K562 (cell line): ENCODE results near the gene MN1. TPM values are rescaled to one million over a fixed set of nuclear protein-coding genes. Genes with fewer than 3 reads are reported as not detected.

Experiments
- ATAC-seq: fragments of 200-7000 bp; cut with Tn5 transposase; 3 replicates; pipeline ENCODE4 v1.9.1; 2020; ENCODE audit warnings: moderate library complexity
- BruUV-seq: library from RNA; stranded (reverse); fragments of 400-500 nt; replicated peaks from 2 replicates; lab custom pipeline; 2021; lab: Mats Ljungman, UMichigan
- CTCF ChIA-PET: fragments of 300-600 bp; formaldehyde crosslinking; extraction: SDS; loops from one replicate; lab custom pipeline; 2021; ENCODE audit warnings: low intra/inter-chr PET ratio; lab: Yijun Ruan, JAX
- POLR2A ChIA-PET: fragments of 300-600, 350-650 bp; sonication (Branson Sonifier 250); formaldehyde crosslinking; extraction: SDS; loops from one replicate; lab custom pipeline; 2021; ENCODE audit warnings: antibody characterized with exemption, inconsistent platforms; lab: Yijun Ruan, JAX
- DNase-seq, 4 experiments: peaks; one replicate each; pipeline versions ENCODE4 v3.0.0 to v3.0.0-alpha.2; 2011 to 2018; ENCODE audit warnings: low spot score in 3 of 4, mixed read lengths in 3 of 4; ENCODE audit errors: extremely low read depth in 1 of 4
- FAIRE-seq: peaks from 2 replicates; lab custom pipeline; 2011; peaks lifted over from hg19 to GRCh38; lab: Jason Lieb, UNC
- H2AFZ ChIP-seq: 2 replicates; pipeline ENCODE4 v1.6.0; 2011; ENCODE audit warnings: low read depth, low read length, control low read depth, inconsistent platforms
- H3K27ac ChIP-seq: fragments of 200-600 bp; 3 replicates; pipeline ENCODE4 v1.8.0; 2011; ENCODE audit warnings: low read depth, mild to moderate bottlenecking, control low read depth, inconsistent platforms, low read length, moderate library complexity, mixed read lengths; ENCODE audit errors: extremely low read depth
- H3K27me3 ChIP-seq, 2 experiments: fragments of 300-600 bp in 1 of 2; 2 replicates in 1 of 2; 3 replicates in 1 of 2; pipeline versions ENCODE4 v1.6.0 to v1.8.0; 2011; ENCODE audit warnings: inconsistent platforms in 2 of 2, low read length in 2 of 2, mild to moderate bottlenecking in 1 of 2, mixed read lengths in 1 of 2, moderate library complexity in 1 of 2; ENCODE audit not compliant: control insufficient read depth in 2 of 2, insufficient read depth in 2 of 2
- H3K36me3 ChIP-seq: fragments of 300-600 bp; 3 replicates; pipeline ENCODE4 v1.8.0; 2011; ENCODE audit warnings: mild to moderate bottlenecking, low read length, inconsistent platforms; ENCODE audit not compliant: control insufficient read depth, insufficient read depth
- H3K4me1 ChIP-seq, 2 experiments: fragments of 200-600 bp in 1 of 2; replicated peaks in 1 of 2; 2 replicates in 1 of 2; 3 replicates in 1 of 2; pipeline versions ENCODE4 v1.5.1 to v1.8.0; 2011; ENCODE audit warnings: inconsistent platforms in 2 of 2, low read length in 2 of 2, mild to moderate bottlenecking in 1 of 2, mixed read lengths in 1 of 2, moderate library complexity in 1 of 2; ENCODE audit not compliant: control insufficient read depth in 2 of 2, insufficient read depth in 2 of 2
- H3K4me2 ChIP-seq: 2 replicates; pipeline ENCODE4 v1.6.1; 2011; ENCODE audit warnings: low read length, control low read depth, inconsistent platforms, mixed read lengths; ENCODE audit not compliant: insufficient read depth
- H3K4me3 ChIP-seq: fragments of 200-600 bp; sonication (generic), shearing (Covaris generic); 2 replicates; pipeline ENCODE4 v1.5.1; 2016; ENCODE audit warnings: control low read depth, inconsistent platforms
- H3K79me2 ChIP-seq: fragments of 200-600 bp; 3 replicates; pipeline ENCODE4 v1.8.0; 2011; ENCODE audit warnings: low read length, inconsistent platforms; ENCODE audit not compliant: control insufficient read depth, insufficient read depth
- H3K9ac ChIP-seq, 2 experiments: 2 replicates each; pipeline versions ENCODE4 v1.6.0 to v1.6.1; 2011; ENCODE audit warnings: low read depth in 2 of 2, low read length in 2 of 2, control low read depth in 1 of 2, inconsistent platforms in 1 of 2, mild to moderate bottlenecking in 1 of 2, mixed read lengths in 1 of 2; ENCODE audit not compliant: insufficient read depth in 1 of 2
- H3K9me1 ChIP-seq: one replicate; pipeline ENCODE4 v1.6.0; 2011; ENCODE audit warnings: inconsistent platforms, mild to moderate bottlenecking, low read length, moderate library complexity; ENCODE audit not compliant: control insufficient read depth, insufficient read depth
- H3K9me3 ChIP-seq: replicated peaks from 2 replicates; pipeline ENCODE4 v1.5.1; 2011; ENCODE audit warnings: low read depth, low read length, inconsistent platforms; ENCODE audit not compliant: control insufficient read depth, insufficient read depth
- H4K20me1 ChIP-seq: replicated peaks from 2 replicates; pipeline ENCODE4 v1.6.1; 2011; ENCODE audit warnings: low read length, inconsistent platforms, mixed read lengths; ENCODE audit not compliant: control insufficient read depth, insufficient read depth
- ESRRA ChIP-seq: fragments of 450-650 bp; IDR thresholded peaks from 2 replicates; pipeline ENCODE4 v1.6.1; 2014; ENCODE audit warnings: low read depth, mild to moderate bottlenecking, moderate library complexity, borderline replicate concordance
- KAT2B ChIP-seq: IDR thresholded peaks from one replicate; pipeline ENCODE4 v1.6.1; 2012; ENCODE audit warnings: low read depth, mild to moderate bottlenecking, control low read depth, inconsistent platforms, low read length, moderate library complexity
- MTA3 ChIP-seq: fragments of 450-650 bp; formaldehyde crosslinking; IDR thresholded peaks from 2 replicates; pipeline ENCODE4 v1.6.1; 2017; ENCODE audit warnings: mild to moderate bottlenecking, borderline replicate concordance
- NCOA1 ChIP-seq: fragments of 450-650 bp; IDR thresholded peaks from 2 replicates; pipeline ENCODE4 v1.6.1; 2016; ENCODE audit warnings: low read depth
- SNIP1 ChIP-seq: fragments of 450-650 bp; IDR thresholded peaks from 2 replicates; pipeline ENCODE4 v1.7.1; 2017; ENCODE audit warnings: low read depth, mild to moderate bottlenecking
- ZNF133 ChIP-seq: fragments of 250-450 bp; sonication (Bioruptor Pico); IDR thresholded peaks from 2 replicates; pipeline ENCODE4 v1.4.0; 2020; ENCODE audit warnings: mild to moderate bottlenecking
- ZNF311 ChIP-seq: fragments of 250-450 bp; sonication (Bioruptor Pico); IDR thresholded peaks from 2 replicates; pipeline ENCODE4 v1.4.0; 2020; ENCODE audit warnings: mild to moderate bottlenecking, moderate library complexity
- WGBS: fragments of 100-300 bp; shearing (Covaris generic); methylation state at CpG from one replicate; pipeline ENCODE4 v1.1.6; 2016; ENCODE audit warnings: low coverage, mixed read lengths; ENCODE audit not compliant: insufficient coverage; ENCODE audit errors: missing lambda C conversion rate; 5-methylcytosine and 5-hydroxymethylcytosine counted together
- in situ Hi-C: fragments of 300-500 bp; cut with MboI; formaldehyde crosslinking; loops from 4 replicates; pipeline ENCODE4 v1.15.0; 2018; ENCODE audit warnings: inconsistent platforms, mixed read lengths
- intact Hi-C: fragments of 100-400 bp; cut with micrococcal nuclease; formaldehyde crosslinking; loops from 2 replicates; pipeline ENCODE4 v1.14.2; 2022
- polyA plus RNA-seq, 8 experiments: library from polyadenylated mRNA; depleted of rRNA in 4 of 8; stranded (reverse) in 5 of 8; unstranded in 3 of 8; fragments of >200 nt; fragmentation: Nextera tagmentation in 2 of 8; fragmentation: Illumina TruSeq in 1 of 8; extraction: Ambion mirVana in 2 of 8; extraction: Trizol in 1 of 8; gene quantifications; 2 replicates each; pipeline versions ENCODE4 v1.2.1 to v1.2.3, GENCODE V29; 2011 to 2014; ENCODE audit warnings: inconsistent platforms in 1 of 8, missing spikeins in 1 of 8
- total RNA-seq, 7 experiments: library from RNA; depleted of rRNA in 6 of 7; stranded (reverse); fragments of >200 nt in 6 of 7; fragmentation: Illumina TruSeq in 2 of 7; extraction: Trizol in 2 of 7; gene quantifications; 2 replicates each; pipeline versions ENCODE4 v1.2.1 to v1.2.3, GENCODE V29; 2011 to 2021; ENCODE audit warnings: low replicate concordance in 1 of 7

The MN1 gene
- total and polyA plus RNA-seq, 9 of the 15 experiments (the other 6 are each of a cell fraction or from before 2014, with no cell fraction given): under 0.01 to 0.05 (median 0.03) TPM; not detected in 5

DNA sequence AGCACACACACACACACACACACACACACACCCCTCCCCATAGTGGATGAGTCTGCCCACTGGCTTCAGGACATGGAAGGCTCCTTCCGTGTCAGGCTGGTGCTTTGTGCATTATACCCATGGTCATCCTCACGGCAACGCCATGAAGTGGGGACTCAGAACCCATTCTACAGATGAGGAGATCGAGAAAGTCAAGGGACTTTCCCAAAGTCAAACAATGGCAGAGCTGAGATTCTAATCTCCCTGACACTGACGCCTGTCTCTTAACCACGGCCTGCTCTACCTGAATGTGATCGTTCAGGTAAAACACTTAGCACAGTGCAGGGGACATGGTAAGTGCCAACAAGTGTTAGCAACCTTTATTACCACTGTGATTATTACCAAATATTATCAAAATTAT is 4.3 kb upstream of the MN1 start:
- no peaks in the 10 kb centered on the region for H3K79me2 ChIP-seq
- no peak for DNase-seq
- ChIA-PET POLR2A (no interaction called here), CTCF (no interaction called here)
- no peak overlapping the region for H3K9ac ChIP-seq
- no peaks in the 10 kb centered on the region for H3K9me1 ChIP-seq
- no peak overlapping the region for H3K4me3 ChIP-seq
- intact Hi-C loops (loop anchor here (10.0 kb wide), 2 partner anchors 401 to 1051 kb away; no protein-coding TSS in a partner anchor), in situ Hi-C loops (loop anchor here (25.0 kb wide), 2 partner anchors 394 to 1044 kb away; no protein-coding TSS in a partner anchor)
- H3K4me2 ChIP-seq: no peak overlapping the region
- no peak for FAIRE-seq
- no TSS peak for BruUV-seq
- H3K27me3 ChIP-seq: peaks cover 2 to 30% of the 10 kb centered on the region in 2 experiments; a peak in 4 of 5 replicates
- no peak overlapping the region for H2AFZ ChIP-seq
- peaks cover 0 to 25% of the 10 kb centered on the region in 2 experiments; a peak in 3 of 5 replicates for H3K4me1 ChIP-seq
- no peaks in the 10 kb centered on the region for H3K36me3 ChIP-seq
- no peaks in the 10 kb centered on the region for H3K9me3 ChIP-seq
- WGBS: 4% methylated on average over 4 of the region's 7 CpGs
- ATAC-seq: no peak
- H3K27ac ChIP-seq: no peak overlapping the region
- 0 out of 2 replicates have a peak, but pooled peaks cover 4% of the 10 kb centered on the region for H4K20me1 ChIP-seq
- TF ChIP-seq NCOA1 (no peak), MTA3 (no peak), ZNF133 (no peak), ESRRA (peak; percentile 74), ZNF311 (CRISPR knock-in tag) (no peak), SNIP1 (no peak), KAT2B (no peak)
- TF ChIP-seq, all 486 proteins: peak for 1
